ENCODE measurements around the gene GABRR1. TPM values are rescaled to one million over a fixed set of nuclear protein-coding genes. Genes with fewer than 3 reads are reported as not detected.
"Not testable (repeated sequence)": the region's sequence is repeated elsewhere in the genome, so short reads cannot be mapped to it uniquely, and the experiment has no call there.

GABRR1 gene
- total RNA-seq, 1 donor: not detected

GRCh38 chr6:89131599-89131998, 85.6 kb downstream of the GABRR1 start:
- no peak for DNase-seq (ENCODE audit: low read depth)
- H3K4me3 ChIP-seq (ENCODE audit: low read depth, low read length): no peak overlapping the region
- TF ChIP-seq CTCF (IDR thresholded peaks at IDR 0.05; ENCODE audit: insufficient read depth, low read depth, low read length): no peak

- not testable (repeated sequence) for H3K4me3 ChIP-seq (ENCODE audit: low read depth, low read length); DNase-seq (ENCODE audit: low read depth)
Observed at GRCh38 chr6:89128256-89128671, 88.9 kb downstream of the GABRR1 start.

Other genes with a start within 250 kb of the GABRR1 start
- gene PNRC1, start 136.6 kb downstream of the GABRR1 start, total RNA-seq: 38.7 and 46.2 TPM in 2 replicates
- gene SRSF12, start 99.3 kb downstream of the GABRR1 start, total RNA-seq: under 0.01 and 0.86 TPM in 2 replicates
- 4.8 and 13.8 TPM in 2 replicates for gene PM20D2, start 71.3 kb downstream of the GABRR1 start, total RNA-seq
- under 0.01 and 0.32 TPM in 2 replicates for gene GABRR2, start 97.9 kb upstream of the GABRR1 start, total RNA-seq
- 47.7 and 54.4 TPM in 2 replicates for gene UBE2J1, start 135.4 kb upstream of the GABRR1 start, total RNA-seq
- under 0.01 and 0.64 TPM in 2 replicates for gene RRAGD, start 194.9 kb upstream of the GABRR1 start, total RNA-seq
- gene ANKRD6, start 215.8 kb upstream of the GABRR1 start, total RNA-seq: 1.3 TPM in 2 replicates

All from fibroblast of villous mesenchyme (primary cell).